ENCODE data around the gene WWOX.

Gene WWOX

DNA sequence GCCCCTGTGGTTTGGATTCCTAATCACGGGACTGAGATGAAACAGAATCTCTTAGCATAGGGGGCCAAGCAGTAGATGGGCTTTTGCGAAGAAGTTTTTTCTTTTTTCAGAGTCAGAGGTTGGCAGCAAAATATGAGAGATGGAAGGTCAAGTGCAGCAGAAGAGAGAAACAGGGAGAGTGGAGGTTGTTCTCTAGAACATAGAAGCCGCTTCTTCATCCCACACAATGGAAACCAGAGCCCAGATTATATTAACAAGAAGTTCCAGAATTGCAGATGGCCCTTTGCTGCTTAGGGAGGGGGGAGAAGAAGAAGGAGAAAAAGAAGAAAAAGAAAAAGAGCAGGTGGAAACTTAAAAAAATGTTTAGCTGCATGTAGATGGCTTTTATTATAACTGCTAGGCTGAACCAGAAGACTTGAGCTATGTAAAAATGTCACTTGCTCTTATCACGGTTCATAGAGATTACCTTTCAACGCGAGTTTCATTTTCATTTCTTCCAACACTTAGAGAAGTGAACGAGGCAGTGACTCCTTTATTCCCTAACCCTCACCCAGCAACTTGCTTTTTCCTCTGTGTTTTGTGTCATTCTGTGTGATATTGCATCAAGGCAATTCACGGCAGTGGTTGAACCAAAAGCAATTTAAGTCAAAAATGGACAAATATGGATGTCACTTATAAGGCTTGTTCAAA, 737.5 kb downstream of the WWOX start:
- no peak for DNase-seq

DNA sequence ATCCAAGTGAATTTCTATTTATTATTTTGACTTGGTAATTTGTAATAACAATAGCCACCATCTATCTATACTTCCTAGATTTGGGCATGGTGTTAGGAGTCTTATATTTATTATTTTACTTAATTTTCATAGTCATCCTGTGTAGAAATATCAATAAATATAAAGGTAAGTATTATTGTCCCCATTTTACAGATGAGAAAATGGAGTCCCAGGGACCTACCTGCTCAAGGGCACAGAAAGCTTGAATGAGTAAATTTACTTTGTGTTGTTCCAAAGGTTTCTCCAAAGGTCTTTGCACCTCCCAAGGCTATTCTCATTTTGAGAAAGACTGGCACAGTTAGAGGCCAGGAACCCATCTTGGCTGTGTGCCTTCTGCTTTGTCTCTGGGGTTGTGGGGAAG, 738.3 kb downstream of the WWOX start:
- DNase-seq, result no peak

DNA sequence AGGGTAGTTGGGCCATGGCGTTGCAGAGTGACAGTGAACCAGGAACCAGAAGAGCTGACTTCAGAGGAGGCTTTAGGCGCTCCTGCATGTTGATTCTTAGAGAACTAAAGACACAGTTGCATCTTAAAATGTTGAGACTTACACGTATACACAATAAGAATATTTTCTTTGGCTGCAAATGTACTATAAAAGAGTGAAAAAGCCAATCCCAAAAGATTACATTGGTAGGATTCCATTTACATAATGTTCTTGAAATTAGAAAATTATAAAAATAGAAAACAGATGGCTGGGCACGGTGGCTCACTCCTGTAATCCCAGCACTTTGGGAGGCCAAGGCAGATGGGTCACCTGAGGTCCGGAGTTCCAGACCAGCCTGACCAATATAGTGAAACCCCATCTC, 738.8 kb downstream of the WWOX start:
- no peak for DNase-seq

DNA sequence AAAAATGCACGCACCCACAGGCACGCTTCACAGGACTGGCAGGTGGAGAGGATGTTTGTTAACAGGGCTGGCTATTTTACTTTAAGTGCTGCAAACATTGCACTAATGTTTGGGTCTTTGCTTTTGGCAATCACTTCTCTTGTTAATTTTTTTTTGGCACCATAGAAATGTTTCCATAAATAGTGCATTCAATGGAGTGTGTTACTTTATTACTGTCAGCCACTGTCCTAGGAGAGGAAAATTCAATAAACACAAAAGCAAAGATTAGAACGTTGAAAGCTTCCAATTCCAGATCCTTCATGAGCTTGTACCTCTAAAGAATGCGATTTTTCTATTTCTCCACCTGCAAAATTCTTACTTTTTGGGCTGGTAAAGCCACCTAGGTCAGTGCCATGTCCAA, 743.5 kb downstream of the WWOX start:
- DNase-seq, result no peak

DNA sequence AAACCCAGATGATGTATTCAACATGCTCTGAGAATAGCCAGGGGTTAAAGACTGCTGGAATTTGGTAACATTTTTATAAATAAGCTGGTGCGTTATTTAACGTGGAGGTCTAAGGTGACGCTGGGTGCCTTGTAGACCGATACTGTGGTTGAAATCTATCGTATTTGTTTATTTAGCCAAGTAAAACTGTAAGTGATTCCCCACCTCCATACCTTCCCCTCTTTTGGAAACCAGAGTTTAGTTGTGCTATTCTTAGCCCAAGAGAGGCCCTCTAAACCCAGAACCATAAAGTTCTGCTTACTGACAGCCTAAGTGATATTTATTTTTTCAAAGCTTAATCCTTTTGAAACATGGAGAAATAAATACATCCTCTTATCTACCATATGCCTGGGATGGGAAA, 744.5 kb downstream of the WWOX start:
- no peak for DNase-seq

DNA sequence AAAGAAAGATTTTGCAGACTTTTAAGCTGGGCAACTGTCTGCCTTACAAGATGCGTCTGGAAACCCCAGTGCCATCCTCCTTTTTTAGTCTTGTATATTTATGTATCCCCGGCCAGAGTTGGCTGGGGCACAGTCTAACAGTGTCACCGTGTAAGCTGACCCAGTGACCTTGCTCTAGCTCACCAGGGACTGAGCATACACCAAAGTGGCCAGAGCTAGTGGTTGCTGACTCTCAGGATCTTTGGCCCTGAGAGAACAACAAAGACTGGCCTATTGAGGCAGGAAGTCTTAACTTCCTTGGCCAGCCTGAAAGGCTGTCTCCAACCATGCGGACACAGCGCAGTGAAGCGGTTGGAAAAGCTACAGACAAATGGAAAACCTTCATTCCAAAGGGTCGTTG, 745.2 kb downstream of the WWOX start:
- DNase-seq, result peak; percentile 42

DNA sequence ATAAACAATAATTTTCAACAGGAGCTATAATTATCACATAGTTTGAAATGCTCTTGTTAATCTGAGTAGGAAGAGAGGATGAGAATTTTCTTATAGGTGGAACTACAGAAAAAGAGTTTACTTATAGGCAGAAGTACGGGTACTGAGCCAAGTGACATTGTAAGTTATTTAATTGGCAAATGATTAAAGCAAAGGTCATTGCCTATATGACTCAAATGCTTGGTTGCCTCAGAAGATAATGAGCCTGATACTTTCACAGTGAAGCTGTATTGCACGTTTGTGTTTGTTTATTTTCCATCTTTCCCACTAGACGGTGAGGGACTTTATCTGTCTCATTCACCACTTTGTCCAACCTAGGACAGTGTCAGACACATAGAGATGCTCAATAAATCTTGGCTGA, 751.8 kb downstream of the WWOX start:
- no peak for DNase-seq

DNA sequence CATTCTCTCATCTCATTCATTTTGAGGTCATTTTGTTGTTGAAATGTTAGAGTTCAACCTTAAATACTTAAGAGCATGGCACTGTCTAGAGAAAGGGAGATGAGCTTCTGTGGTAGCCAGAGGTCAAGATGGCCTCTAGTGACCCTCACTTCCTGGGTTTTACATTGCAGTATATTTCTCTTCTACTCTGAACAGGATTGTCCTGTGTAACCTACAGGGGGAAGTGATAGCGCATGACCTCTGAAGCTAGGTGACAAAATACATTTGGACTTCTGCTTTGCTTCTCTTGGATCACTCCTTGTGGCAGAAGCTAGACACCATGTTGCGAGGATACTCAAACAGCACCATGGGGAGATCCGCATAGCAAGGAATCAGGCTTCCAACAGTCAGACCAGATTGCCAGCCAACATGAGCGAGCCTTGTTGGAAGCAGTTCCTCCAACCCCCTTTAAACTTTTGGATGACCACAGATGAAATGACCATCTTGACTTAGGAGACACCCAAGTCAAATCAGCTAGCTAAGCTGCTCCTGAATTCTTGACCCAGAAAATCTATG, 752.7 kb downstream of the WWOX start:
- DNase-seq, result no peak

DNA sequence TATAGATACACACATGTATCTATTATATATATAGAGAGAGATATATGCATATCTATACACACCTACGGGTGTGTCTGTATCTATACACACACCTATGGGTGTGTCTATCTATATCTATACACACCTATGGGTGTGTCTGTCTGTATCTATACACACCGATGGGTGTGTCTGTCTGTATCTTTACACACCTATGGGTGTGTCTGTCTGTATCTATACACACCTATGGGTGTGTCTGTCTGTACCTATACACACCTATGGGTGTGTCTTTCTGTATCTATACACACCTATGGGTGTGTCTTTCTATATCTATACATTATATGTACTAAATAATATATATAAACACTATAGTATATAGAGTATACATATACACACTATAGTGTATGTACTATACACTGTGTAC, 762.6 kb downstream of the WWOX start:
- DNase-seq, result no peak

DNA sequence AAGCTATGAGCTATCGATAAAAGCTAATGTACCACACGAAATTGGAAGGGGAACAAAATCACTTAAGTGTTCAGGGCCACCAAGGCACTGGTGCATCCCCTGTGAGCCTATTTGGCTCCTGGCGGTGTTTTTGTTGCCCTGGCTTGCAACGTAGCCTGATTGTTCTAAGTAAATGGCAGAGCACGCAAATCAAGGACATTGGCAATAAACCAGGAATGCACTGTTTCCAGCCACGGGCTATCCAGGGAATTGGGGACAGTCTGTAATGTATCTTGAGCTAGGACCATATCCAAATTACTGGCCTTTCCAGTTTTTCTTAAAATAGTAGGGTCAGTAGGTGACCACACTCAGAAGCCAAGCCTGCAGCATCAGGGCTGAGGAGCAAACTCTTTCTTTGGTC, 767.1 kb downstream of the WWOX start:
- DNase-seq, result no peak

DNA sequence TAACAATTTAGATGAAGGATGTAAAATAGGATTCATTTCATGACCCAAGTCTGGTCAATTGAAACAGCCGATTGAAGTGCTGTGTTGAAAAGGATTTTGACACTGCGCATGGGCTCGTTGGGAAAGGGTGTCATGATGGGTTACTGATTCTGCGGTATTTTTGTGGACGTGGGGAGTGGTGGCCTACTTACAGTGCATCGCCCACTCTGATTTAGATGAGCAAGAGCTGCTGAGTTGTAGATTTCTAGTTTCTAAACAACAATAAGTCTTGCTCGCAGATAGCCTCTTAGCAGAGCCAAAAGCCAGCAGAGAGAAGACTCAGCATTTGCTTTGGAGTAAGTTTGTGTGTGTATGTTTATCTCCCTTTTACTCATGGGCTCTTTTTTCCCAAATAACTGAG, 770.0 kb downstream of the WWOX start:
- DNase-seq, result no peak

DNA sequence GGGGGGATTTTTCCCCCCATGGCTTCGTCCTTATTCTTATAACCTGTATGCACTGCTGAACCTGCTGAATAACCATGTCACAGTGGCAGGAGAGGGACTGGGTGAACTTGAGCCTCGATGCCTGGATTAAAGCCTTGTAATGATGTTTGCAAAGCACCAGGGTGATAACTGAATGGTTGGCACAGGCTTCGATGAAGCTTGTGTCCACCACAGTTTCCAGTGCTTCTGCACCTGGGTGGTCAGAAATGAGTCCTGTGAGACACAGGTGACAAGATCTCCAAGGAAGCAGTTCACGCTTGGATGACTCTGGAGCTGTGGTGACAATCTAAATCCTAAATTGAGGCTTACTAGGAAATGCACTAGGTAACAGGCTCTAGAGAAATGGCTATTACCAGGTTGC, 771.8 kb downstream of the WWOX start:
- no peak for DNase-seq

DNA sequence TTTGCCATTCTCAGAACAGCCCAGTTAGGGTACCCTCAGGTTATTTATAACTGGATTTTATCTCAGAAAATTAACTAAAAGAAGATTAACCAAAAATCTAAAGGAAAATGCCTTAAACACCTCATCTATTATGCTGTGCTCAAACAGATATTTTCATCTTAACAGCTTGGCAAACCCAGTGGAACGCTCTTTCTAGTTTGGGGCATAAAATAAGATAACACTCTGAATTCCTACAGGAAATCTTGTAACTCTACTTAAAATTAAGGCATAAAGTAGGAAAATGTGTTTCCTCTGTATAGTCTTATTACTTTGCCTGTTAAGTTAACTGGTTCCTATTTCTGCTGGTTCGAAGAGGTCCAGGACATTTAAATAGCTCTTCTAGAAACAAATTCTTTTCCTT, 777.2 kb downstream of the WWOX start:
- no peak for DNase-seq

DNA sequence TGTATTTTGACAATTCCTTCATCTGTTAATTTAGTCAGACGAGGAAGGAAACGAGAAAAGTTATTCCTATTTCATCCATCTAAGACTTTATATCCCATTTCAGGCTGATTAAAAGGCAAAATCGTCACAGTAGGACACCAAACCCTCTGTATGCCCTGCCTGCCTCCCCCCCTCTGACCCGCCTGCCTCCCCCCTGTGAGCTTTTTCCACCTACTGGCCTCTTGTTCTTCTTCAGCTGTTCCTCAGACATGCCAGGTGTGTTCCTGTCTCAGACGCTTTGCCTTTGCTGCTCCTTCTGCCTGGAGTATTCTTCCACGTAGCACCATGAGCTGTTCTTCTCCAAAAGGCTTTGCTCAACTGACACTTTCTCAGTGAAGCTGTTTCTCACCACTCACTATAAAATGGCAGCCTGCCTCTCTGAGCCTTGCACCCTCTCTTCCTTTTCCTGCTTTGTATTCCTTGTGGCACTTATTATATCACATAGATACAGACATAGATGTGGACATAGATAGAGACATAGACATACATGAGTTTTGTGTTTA, 777.7 kb downstream of the WWOX start:
- no peak for DNase-seq

DNA sequence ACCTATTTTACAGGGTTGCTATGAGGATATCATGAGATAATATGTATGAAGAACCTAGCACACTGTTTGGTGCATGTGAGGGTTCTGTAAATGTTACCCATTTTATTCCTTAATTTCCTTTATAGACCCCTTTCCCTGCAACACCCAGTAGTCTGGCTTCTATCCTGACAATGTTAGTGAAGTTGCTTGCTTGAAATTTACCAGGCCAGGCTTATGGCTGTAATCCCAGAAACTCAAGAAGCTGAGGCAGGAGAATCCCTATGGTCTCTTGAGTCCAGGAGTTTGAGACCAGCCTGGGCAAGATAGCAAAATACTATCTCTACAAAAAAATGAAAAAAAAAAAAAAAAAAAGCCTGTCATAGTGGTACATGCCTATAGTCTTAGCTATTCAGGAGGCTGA, 779.1 kb downstream of the WWOX start:
- no peak for DNase-seq

DNA sequence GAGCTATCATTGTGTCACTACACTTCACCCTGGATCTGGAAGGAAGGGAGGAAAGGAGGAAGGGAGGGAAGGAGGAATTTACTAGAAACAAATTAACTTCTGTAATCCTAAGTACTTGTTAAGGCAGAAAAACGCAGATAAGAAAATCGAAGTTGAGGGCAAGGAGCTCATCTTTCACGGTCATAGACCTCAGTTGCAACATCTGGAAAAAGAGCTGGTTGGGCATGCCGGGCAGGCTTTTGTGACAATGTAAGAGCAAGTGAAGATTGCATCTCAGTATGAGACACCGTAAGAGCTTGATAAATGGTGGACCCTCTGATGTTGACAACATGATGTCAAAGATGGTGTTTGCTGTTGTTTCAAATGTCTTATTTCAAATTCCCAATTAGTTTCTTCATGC, 779.6 kb downstream of the WWOX start:
- no peak for DNase-seq

DNA sequence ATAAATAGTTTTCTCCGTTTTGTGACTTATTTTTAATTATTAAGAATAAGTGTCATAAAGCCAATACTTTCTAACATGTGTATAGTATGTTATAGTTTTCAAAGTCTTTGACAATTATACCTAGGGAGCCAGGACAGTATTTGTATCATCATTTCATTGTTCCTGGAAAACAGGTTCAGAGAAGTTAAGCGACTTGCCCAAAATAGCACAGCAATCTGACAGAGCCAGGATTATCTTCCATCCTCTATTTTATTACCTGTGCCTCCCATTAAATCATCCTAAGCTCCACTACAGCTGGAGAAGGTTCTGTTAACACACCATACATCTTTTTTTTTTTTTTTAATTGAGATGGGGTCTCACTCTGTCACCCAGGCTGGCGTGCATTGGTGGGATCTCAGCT, 782.7 kb downstream of the WWOX start:
- DNase-seq, result no peak

DNA sequence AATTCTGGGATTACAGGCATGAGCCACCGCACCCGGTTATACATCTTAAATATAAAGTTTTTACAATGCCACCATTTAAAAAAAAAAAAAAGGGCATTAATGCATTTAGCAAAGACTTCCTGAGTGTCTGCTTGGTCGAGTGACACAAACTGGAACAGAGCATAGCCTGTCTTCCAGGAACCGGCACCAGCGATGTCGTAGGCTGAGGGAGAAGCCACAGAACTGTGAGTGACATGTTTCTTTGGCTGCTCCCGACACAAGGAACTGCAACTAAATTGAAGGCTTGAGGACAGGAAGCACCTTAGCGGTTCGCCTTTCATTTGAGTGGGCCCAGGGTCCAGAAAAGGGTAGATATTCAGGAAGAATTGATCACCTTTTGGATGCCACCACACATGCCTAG, 783.3 kb downstream of the WWOX start:
- no peak for DNase-seq

DNA sequence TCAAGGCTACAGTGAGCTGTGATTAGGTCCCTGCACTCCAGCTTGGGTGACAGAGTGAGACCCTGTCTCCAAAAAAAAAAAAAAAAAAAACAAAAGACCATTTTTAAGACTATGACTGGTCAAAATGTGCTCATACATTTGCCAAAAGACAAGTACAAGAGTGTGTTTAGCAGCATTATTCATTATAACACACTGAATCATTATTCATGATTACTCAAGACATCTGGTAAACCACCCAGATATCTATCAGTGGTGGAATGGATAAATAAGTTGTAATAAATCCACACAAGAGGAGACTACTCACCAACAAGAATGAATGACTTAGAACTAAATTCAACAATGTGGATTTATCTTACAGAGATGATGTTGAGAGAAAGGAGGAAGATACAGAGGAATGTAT, 784.8 kb downstream of the WWOX start:
- no peak for DNase-seq

DNA sequence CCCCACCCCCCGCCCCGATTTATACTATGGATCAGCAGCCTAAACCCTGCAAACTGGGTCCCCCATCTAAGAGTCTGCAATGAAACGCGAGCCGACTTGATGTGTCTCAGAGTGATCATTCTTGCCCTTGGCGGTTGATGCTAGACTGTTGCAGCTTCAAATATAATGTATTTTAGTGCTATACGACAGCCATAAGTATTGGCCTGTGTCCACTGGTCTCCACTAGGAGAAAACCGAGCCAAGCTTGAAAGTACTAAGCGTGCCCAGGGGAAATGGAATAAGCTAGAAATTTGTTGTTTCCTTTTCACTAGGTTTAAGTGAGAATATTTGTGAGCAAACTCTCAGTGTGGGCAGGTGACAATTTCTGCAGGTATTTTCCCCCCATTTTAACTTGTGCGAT, 789.9 kb downstream of the WWOX start:
- DNase-seq, result no peak

DNA sequence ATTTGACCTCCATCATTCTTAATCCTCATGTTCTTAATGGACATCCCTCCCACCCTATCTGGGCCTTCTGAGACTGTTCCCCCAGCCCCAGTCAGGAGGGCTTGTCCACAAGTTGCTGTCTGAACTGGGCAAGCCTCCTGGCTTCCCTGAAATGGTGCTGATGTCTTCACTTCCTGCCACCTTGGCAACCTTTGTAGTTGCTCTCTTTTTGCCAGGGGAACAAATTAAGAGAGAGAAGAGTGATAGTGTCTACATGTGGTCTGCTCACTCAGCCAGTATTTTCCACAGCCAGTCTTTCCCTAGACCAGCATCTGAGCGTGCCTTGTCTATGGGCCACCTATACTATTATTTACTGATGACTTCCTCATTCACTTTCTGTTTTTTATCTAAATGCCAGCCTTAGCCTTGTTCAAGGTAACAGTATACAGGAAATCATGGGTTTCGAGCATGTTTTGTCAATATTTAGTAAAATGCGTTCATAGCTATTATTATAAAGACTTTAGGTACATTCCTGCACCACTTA, 791.0 kb downstream of the WWOX start:
- no peak for DNase-seq

DNA sequence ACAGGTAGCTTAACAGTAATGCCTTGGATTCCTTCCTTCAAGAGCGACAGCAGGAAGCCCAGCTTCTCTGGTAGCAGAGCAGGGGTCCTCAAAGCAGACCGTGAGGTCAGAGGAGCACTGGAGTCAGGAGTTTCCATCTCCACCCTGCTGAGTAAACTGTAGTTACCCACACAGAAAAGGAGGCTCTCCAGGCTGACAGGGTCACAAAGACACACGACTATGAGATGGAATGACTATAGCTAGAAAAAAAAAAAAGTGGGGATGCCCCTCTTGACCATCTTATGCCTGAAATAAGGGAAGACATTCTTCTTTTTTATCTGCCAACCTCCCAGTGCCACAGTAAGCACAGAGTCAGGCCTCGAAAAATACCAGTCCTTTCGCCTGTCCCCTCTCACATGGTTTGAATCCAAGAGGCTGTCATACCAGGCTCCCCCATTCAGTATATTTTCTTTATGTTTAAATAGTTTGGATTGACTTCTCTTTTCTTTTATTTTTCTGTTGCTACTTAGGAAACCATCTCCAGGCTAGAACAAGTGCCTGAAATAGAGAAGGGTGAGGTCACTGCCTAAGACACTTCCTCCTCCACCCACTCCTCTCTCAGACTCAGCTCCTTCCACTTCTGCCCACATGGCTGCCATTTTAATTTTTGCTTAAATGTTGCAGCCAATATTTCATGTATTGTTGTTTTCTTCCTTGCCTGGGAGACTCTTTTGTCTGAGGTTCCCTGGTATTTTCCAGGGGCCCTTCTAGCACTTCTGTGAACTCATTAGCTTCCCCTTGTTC, 793.7 kb downstream of the WWOX start:
- no peak for DNase-seq

DNA sequence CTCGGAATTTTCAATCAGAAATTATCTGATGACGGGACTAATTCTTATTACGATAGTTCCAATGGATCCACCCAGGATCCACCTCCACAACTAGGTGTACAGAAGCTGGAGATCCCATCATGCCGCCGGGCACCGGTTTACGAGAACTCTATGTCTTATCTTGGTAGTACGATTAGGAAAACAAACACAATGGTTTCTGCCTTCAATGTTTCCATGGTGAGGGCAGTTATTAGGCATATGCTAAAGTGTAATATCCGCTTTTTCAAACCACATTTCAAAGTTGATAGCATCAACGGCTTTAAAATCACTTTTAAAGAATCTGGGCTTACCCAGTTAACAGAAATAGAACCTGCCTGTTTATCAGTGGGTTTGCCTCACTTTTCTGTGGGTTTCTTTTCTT, 795.4 kb downstream of the WWOX start:
- no peak for DNase-seq

DNA sequence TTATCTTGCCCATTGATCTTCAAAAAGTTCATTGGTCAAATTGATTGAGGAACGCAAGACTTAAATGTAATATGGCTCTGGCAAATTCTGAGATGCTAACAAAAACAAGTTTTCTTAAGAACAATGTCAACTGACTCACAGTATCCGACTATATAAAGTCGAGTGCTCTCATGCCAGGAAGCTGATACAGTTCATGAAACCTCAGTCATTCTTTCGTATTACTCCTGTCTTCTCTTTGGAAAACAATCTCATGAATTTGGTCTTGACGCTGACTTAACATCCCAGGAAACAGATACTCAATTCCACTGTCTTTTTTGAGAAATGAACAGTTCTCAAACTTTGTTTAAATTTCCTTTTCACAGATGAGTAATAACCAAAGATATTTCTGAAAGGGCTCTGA, 796.2 kb downstream of the WWOX start:
- DNase-seq, result no peak
